Naive thymus-derived CD8-positive, alpha-beta T cell (primary cell): ENCODE results near the gene NMUR1. TPM values are rescaled to one million over a fixed set of nuclear protein-coding genes. Genes with fewer than 3 reads are reported as not detected.

ENCODE experiments used
- ATAC-seq, 2 donors: fragments of 150-1000 bp; cut with Tn5 transposase in 1 of 2; sonication (Bioruptor Pico), chemical (Tn5 transposase) in 1 of 2; 1 replicate in 1 of 2; 2 replicates in 1 of 2; pipeline ENCODE4 v1.10.0; 2021; ENCODE audit warnings: mild to moderate bottlenecking in 2 of 2, moderate library complexity in 2 of 2
- POLR2A ChIA-PET: fragments of 350-600 bp; sonication (Branson Sonifier 250); formaldehyde crosslinking; loops from one replicate; lab custom pipeline; 2021; ENCODE audit warnings: antibody characterized with exemption; lab: Charles Lee
- DNase-seq, 10 donors: peaks; one replicate each; pipeline versions ENCODE4 v3.0.0 to v3.0.0-alpha.2; 2020 to 2022
- H3K27ac Mint-ChIP-seq, 10 donors: one replicate each; pipeline ENCODE4 v1.8.0; 2020 to 2022; ENCODE audit warnings: mild to moderate bottlenecking in 10 of 10, mixed read lengths in 10 of 10, moderate library complexity in 4 of 10, inconsistent platforms in 1 of 10
- H3K27me3 Mint-ChIP-seq, 5 donors: one replicate each; pipeline ENCODE4 v1.8.0; 2021 to 2022; ENCODE audit warnings: mixed read lengths in 5 of 5
- H3K36me3 Mint-ChIP-seq, 3 donors: one replicate each; pipeline ENCODE4 v1.8.0; 2020 to 2022; ENCODE audit warnings: mixed read lengths in 3 of 3, mild to moderate bottlenecking in 2 of 3, inconsistent platforms in 1 of 3
- H3K4me1 Mint-ChIP-seq, 4 donors: one replicate each; pipeline ENCODE4 v1.8.0; 2021 to 2022; ENCODE audit warnings: mixed read lengths in 4 of 4
- H3K4me3 Mint-ChIP-seq, 10 donors: one replicate each; pipeline ENCODE4 v1.8.0; 2020 to 2022; ENCODE audit warnings: mild to moderate bottlenecking in 10 of 10, mixed read lengths in 10 of 10, moderate library complexity in 6 of 10, inconsistent platforms in 1 of 10
- H3K9me3 Mint-ChIP-seq, 9 donors: one replicate each; pipeline ENCODE4 v1.8.0; 2020 to 2022; ENCODE audit warnings: mixed read lengths in 9 of 9, mild to moderate bottlenecking in 3 of 9, inconsistent platforms in 1 of 9, moderate library complexity in 1 of 9
- polyA plus RNA-seq, 3 donors: library from polyadenylated mRNA; unstranded; fragments of 300-500 nt; fragmentation: Illumina TruSeq; gene quantifications; one replicate each; pipeline ENCODE4 v1.2.3, GENCODE V29; 2021
- total RNA-seq, 8 experiments: library from RNA in 2 of 8; stranded (reverse) in 2 of 8; gene quantifications; one replicate each; pipeline ENCODE4 v1.2.3 and lab custom pipeline; 2021 to 2026

Gene NMUR1
- total and polyA plus RNA-seq, 5 experiments from 2014 or later = 0.07 to 3.7 (median 0.14) TPM; not detected in 1

DNA sequence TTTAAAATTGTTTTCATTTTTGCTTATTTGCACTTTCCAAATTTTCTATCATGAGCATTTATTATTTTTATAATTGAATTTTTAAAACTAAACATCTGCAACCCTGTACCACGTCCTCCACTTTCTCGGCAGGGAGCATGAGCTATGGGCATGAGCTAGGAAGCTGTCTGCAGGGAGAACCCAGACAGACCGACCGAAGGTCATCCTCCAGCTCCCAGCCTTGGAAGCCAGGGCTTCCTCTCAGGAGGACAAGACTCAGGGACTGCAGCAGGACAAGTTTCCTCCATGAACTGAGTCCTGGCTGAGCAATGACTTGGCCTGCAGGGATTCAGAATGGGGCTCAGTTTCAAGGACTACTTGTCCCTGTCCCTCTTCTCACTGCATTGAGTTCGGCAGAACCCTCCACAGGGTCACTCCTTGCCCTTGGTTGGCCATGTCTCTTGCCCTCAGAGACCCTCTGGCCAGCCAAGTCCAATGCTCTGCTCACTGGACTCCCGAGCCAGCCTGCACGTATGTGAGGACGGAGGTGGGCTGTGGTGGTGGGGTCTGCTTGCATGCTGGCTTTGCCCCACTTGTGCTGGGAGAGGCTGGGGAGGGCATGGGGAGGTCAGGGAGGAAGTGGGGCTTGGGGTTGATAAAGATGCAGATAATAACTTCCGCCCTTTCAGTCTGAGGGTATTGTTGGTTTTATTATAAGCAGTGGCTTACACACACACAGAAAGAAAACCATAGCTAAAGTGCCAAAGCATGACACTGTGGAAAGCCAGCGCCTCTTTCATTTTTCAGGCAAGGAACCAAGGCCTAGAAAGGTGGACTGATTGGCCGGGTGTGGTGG is 6.6 kb downstream of the NMUR1 start:
- ATAC-seq (peak; percentile 71 to 92), DNase-seq (peak in 3 of 10 donors; percentile 42 to 49 (median 47))
- Mint-ChIP-seq H3K9me3 (no peaks in the 10 kb centered on the region), H3K4me1 (peaks cover 12 to 50% (median 33%) of the 10 kb centered on the region in 4 donors), H3K4me3 (peak overlapping the region; percentile 8 to 72 (median 47)), H3K27ac (peak overlapping the region in 9 of 10 donors; percentile 29 to 83 (median 63)), H3K27me3 (peaks cover 0 to 2% (median 0%) of the 10 kb centered on the region in 5 donors), H3K36me3 (no peaks in the 10 kb centered on the region)
- POLR2A ChIA-PET = interaction anchor here (0.6 to 2.4 kb wide), 5 partner anchors 9 to 340 kb away, joined by 3 to 7 read pairs (median 3); partner anchors contain the start of gene NCL

DNA sequence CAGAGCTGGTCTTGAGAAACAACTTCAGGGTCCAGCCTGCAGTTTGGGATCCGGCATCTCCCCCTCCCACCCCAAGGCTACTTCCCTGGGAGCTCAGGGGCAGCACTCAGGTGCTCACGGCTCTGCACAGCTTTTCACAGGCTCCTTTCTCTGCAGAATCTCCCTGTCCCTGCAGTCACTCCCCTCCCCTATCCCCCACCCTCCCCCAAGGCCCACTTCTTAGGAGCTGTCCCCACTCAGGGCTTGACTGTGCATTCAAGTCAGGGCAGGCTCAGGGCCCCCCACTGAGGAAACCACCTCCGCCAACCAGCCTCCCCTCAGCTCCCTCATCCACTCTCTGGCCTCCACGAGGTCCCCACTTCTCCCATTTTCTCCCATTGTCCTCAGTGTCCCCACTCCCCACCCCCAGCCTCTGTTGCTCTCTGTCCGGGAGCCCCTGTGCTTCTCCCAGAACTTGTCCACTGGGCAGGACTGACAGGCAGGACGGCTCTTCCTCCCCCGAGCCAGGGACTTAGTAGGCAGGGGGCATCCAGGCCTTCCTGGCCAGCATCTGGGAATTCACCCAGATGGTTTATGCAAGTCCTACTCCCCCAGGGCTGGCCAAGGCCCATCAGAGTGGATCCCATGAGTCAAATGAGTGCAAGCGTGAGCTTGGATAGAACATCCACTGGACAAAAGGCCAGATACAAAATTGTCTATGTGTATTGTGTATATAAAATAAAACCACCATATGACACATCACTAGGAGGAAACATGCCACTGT is 7.6 kb downstream of the NMUR1 start:
- POLR2A ChIA-PET = interaction anchor here (0.6 to 1.0 kb wide), 4 partner anchors 8 to 341 kb away, joined by 3 to 6 read pairs (median 4); no protein-coding TSS in a partner anchor
- H3K4me1 Mint-ChIP-seq = peaks cover 12 to 42% (median 33%) of the 10 kb centered on the region in 4 donors
- H3K4me3 Mint-ChIP-seq = no peak overlapping the region

GRCh38 chr2:231521443-231521842 is 8.8 kb downstream of the NMUR1 start:
- Mint-ChIP-seq H3K27me3 (no peaks in the 10 kb centered on the region), H3K4me1 (peaks cover 9 to 41% (median 34%) of the 10 kb centered on the region in 4 donors), H3K36me3 (no peaks in the 10 kb centered on the region), H3K4me3 (peak overlapping the region in 1 of 10 donors; percentile 4), H3K27ac (peak overlapping the region in 4 of 10 donors; percentile 1 to 63 (median 29)), H3K9me3 (no peaks in the 10 kb centered on the region)
- no peak for ATAC-seq
- DNase-seq = no peak
- POLR2A ChIA-PET = interaction anchor here (1.7 kb wide), 1 partner anchor 12 kb away, joined by 7 read pairs; no protein-coding TSS in a partner anchor

More for the DNA sequence above, 7.6 kb downstream of the NMUR1 start:
- Mint-ChIP-seq H3K9me3 (no peaks in the 10 kb centered on the region), H3K27me3 (no peaks in the 10 kb centered on the region), H3K27ac (peak overlapping the region in 1 of 10 donors; percentile 24), H3K36me3 (no peaks in the 10 kb centered on the region)
- DNase-seq (no peak), ATAC-seq (no peak)

- ATAC-seq (no peak), DNase-seq (no peak)
- POLR2A ChIA-PET = interaction anchor here (1.7 kb wide), 1 partner anchor 13 kb away, joined by 7 read pairs; no protein-coding TSS in a partner anchor
- peak overlapping the region in 1 of 10 donors; percentile 0 for H3K27ac Mint-ChIP-seq
- H3K36me3 Mint-ChIP-seq = no peaks in the 10 kb centered on the region
- no peaks in the 10 kb centered on the region for H3K9me3 Mint-ChIP-seq
- no peak overlapping the region for H3K4me3 Mint-ChIP-seq
- peaks cover 8 to 31% (median 25%) of the 10 kb centered on the region in 4 donors for H3K4me1 Mint-ChIP-seq
- H3K27me3 Mint-ChIP-seq = no peaks in the 10 kb centered on the region
Measured at GRCh38 chr2:231519975-231520555, 10.2 kb downstream of the NMUR1 start.

- Mint-ChIP-seq H3K27ac (no peak overlapping the region), H3K36me3 (no peaks in the 10 kb centered on the region), H3K4me1 (peaks cover 7 to 29% (median 24%) of the 10 kb centered on the region in 4 donors), H3K4me3 (no peak overlapping the region), H3K27me3 (no peaks in the 10 kb centered on the region), H3K9me3 (no peaks in the 10 kb centered on the region)
- ATAC-seq = no peak
- POLR2A ChIA-PET = no interaction called here
- DNase-seq = no peak
Measured at GRCh38 chr2:231518771-231519170, 11.5 kb downstream of the NMUR1 start.

DNA sequence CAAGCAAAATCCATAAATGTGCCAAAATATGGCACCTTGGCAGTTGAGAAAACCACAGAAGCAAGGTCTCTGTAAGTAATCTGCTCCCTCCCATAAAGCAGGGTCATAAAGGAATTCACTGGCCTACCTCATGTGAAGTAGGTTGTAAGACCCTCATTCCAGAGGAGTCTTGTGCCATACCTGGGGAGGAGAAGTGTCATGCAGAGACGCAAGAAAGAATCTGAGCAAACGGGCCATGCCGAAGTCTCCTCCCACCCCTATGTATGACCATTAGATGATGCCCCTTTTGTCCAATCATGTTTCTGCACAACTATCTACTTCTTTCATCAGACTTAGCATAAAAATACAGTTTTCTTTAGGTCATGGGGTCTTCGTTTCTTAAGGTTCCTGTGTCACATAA is 14.6 kb downstream of the NMUR1 start:
- ATAC-seq (no peak), DNase-seq (no peak)
- Mint-ChIP-seq H3K4me3 (peak overlapping the region in 4 of 10 donors; percentile 4 to 45 (median 32)), H3K4me1 (peaks cover 5 to 21% (median 17%) of the 10 kb centered on the region in 4 donors), H3K27ac (peak overlapping the region in 4 of 10 donors; percentile 35 to 99 (median 46)), H3K36me3 (no peaks in the 10 kb centered on the region), H3K9me3 (no peaks in the 10 kb centered on the region), H3K27me3 (no peaks in the 10 kb centered on the region)
- POLR2A ChIA-PET = interaction anchor here (0.6 to 3.1 kb wide), 6 partner anchors 10 to 792 kb away, joined by 3 to 51 read pairs (median 12); partner anchors contain the start of genes NCL and PTMA

DNA sequence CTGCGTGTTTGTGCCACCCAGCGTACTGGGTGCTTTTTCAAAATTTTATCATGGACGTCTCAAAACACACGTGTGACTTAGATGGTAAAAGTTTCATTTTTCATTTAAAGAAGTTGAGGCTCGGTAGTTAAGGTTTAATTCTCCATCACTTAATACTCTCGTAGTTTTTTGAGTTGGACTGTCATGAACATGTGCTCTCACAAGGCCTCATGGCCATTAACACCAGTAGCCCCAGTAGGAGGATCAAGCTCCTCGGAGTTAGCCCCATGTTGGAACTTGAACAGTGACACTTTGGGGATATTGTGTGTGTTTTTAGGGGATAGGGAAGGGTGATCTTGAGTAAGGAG is 15.3 kb downstream of the NMUR1 start:
- POLR2A ChIA-PET = interaction anchor here (0.6 to 3.1 kb wide), 8 partner anchors 8 to 791 kb away, joined by 3 to 51 read pairs (median 6); partner anchors contain the start of genes NCL and PTMA
- no peaks in the 10 kb centered on the region for H3K9me3 Mint-ChIP-seq
- H3K27me3 Mint-ChIP-seq = no peaks in the 10 kb centered on the region
- DNase-seq (no peak), ATAC-seq (no peak)
- no peaks in the 10 kb centered on the region for H3K36me3 Mint-ChIP-seq
- H3K27ac Mint-ChIP-seq = peak overlapping the region; percentile 91 to 99 (median 98)
- H3K4me3 Mint-ChIP-seq = peak overlapping the region; percentile 82 to 94 (median 91)
- H3K4me1 Mint-ChIP-seq = peaks cover 5 to 21% (median 17%) of the 10 kb centered on the region in 4 donors

DNA sequence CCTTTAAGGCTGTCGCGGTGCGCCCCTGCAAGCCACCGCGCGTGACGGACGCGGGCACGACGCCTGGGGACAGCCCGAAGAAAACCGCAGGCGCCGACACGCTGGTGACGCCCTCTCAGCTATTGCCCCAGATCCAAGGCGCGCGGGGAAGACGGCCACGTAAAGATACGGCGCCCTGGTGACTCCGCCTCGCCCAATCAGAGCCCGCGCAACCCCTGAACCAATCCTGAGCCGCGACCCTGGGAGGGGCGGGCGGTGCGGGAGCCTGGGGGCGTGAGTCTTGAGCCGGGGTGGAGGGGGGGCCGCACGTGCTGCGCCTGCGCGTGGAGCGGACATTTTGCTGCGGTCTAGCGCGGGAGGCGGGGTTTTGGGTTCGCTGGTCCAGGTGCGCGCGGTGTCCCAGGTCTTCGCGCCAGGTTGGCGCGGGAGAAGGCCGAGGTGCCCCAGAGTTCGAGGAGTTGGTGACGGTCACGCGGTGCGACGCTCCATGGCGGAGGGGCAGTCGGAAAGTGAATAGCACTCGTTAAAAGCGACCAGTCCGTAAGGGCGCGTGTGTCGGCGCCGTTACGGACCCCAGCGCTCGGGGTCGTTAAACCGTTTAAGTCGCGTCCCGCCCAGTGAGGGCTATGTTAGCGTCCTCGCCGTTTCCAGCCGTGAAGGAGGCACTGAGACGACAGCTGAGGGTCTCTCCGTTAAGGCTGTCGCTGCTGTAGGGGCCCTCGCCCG is 15.9 kb downstream of the NMUR1 start:
- DNase-seq = peak; percentile 96 to 99 (median 98)
- Mint-ChIP-seq H3K27me3 (no peaks in the 10 kb centered on the region), H3K4me3 (peak overlapping the region; percentile 82 to 94 (median 91)), H3K27ac (peak overlapping the region; percentile 91 to 99 (median 98)), H3K36me3 (no peaks in the 10 kb centered on the region), H3K9me3 (no peaks in the 10 kb centered on the region), H3K4me1 (peaks cover 5 to 21% (median 17%) of the 10 kb centered on the region in 4 donors)
- ATAC-seq = peak; percentile 97 to 98
- POLR2A ChIA-PET = interaction anchor here (0.6 to 3.1 kb wide), 9 partner anchors 9 to 194 kb away, joined by 3 to 51 read pairs (median 4); partner anchors contain the start of genes NCL and PTMA

- Mint-ChIP-seq H3K27ac (peak overlapping the region; percentile 91 to 99 (median 98)), H3K4me1 (peaks cover 8 to 21% (median 17%) of the 10 kb centered on the region in 4 donors), H3K36me3 (peaks cover 0 to 3% (median 3%) of the 10 kb centered on the region in 3 donors), H3K4me3 (peak overlapping the region; percentile 82 to 94 (median 91)), H3K27me3 (no peaks in the 10 kb centered on the region), H3K9me3 (no peaks in the 10 kb centered on the region)
- DNase-seq = no peak
- POLR2A ChIA-PET = interaction anchor here (0.6 to 3.1 kb wide), 8 partner anchors 10 to 1546 kb away, joined by 3 to 51 read pairs (median 6); partner anchors contain the start of genes INPP5D, NCL and PTMA
- no peak for ATAC-seq
Measured at GRCh38 chr2:231513746-231514224, 16.5 kb downstream of the NMUR1 start.

GRCh38 chr2:231512222-231512621 is 18.0 kb downstream of the NMUR1 start:
- no peaks in the 10 kb centered on the region for H3K27me3 Mint-ChIP-seq
- peak overlapping the region in 4 of 10 donors; percentile 2 to 29 (median 24) for H3K4me3 Mint-ChIP-seq
- ATAC-seq (no peak), DNase-seq (no peak)
- peaks cover 8 to 18% (median 15%) of the 10 kb centered on the region in 4 donors for H3K4me1 Mint-ChIP-seq
- H3K9me3 Mint-ChIP-seq = no peaks in the 10 kb centered on the region
- peaks cover 0 to 7% (median 3%) of the 10 kb centered on the region in 3 donors for H3K36me3 Mint-ChIP-seq
- peak overlapping the region in 6 of 10 donors; percentile 28 to 74 (median 63) for H3K27ac Mint-ChIP-seq
- POLR2A ChIA-PET = interaction anchor here (0.5 to 1.6 kb wide), 2 partner anchors 48 to 1877 kb away, joined by 4 to 9 read pairs; partner anchors contain the start of gene NCL

DNA sequence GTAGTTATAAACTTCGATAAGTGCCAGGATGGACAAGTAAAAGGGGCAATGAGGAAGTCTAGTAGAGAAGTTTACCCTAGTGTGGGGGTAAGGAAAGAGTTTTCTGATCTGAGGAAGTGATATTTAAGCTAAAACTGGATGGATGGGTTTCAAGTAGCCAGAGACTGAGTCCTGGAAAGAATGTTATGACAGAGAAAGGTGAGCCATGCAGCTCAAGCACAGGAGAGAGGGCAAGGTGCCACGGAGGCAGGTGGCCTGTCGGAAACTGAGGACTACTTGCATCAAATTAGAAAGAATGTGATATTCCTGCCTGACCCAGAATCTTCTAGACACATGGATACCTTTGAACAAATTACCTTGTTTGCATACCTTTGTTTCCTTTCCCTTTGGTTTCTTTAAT is 26.5 kb downstream of the NMUR1 start:
- Mint-ChIP-seq H3K27ac (no peak overlapping the region), H3K4me1 (no peaks in the 10 kb centered on the region), H3K27me3 (no peaks in the 10 kb centered on the region), H3K4me3 (no peak overlapping the region), H3K9me3 (no peaks in the 10 kb centered on the region), H3K36me3 (peaks cover 0 to 30% (median 25%) of the 10 kb centered on the region in 3 donors)
- ATAC-seq = no peak
- DNase-seq = no peak
- POLR2A ChIA-PET = interaction anchor here (1.5 kb wide), 1 partner anchor 11 kb away, joined by 3 read pairs; no protein-coding TSS in a partner anchor
